HepG2 (cell line): ENCODE measurements around the gene TEKT5. TPM values are rescaled to one million over a fixed set of nuclear protein-coding genes. Genes with fewer than 3 reads are reported as not detected.

Experiments used
- ATF7 ChIP-seq, 2 experiments: fragments of 450-650 bp in 1 of 2; sonication (generic) in 1 of 2; formaldehyde crosslinking in 1 of 2; IDR thresholded peaks; 2 replicates each; pipeline versions ENCODE4 v1.4.0 to v1.6.1; 2016 to 2020; ENCODE audit warnings: antibody characterized with exemption in 1 of 2, mild to moderate bottlenecking in 1 of 2, missing genetic modification reagents in 1 of 2
- FOSL2 ChIP-seq: sonication (generic); formaldehyde crosslinking; IDR thresholded peaks from 2 replicates; pipeline ENCODE4 v1.4.0; 2020; ENCODE audit warnings: missing genetic modification reagents
- GTF3A ChIP-seq: sonication (generic); formaldehyde crosslinking; conservative IDR thresholded peaks from 2 replicates; pipeline ENCODE4 v1.4.0; 2020; ENCODE audit warnings: mild to moderate bottlenecking, missing genetic modification reagents
- HBP1 ChIP-seq: IDR thresholded peaks from 2 replicates; pipeline ENCODE4 v1.6.1; 2016; ENCODE audit warnings: low read depth, control low read depth
- KDM2A ChIP-seq: sonication (generic); formaldehyde crosslinking; IDR thresholded peaks from 2 replicates; pipeline ENCODE4 v1.4.0; 2020; ENCODE audit warnings: low read depth, missing genetic modification reagents, borderline replicate concordance
- STAT6 ChIP-seq: sonication (generic); formaldehyde crosslinking; IDR thresholded peaks from 2 replicates; pipeline ENCODE4 v1.4.0; 2020; ENCODE audit warnings: missing genetic modification reagents, mild to moderate bottlenecking, borderline replicate concordance
- YEATS2 ChIP-seq: sonication (generic); formaldehyde crosslinking; IDR thresholded peaks from 2 replicates; pipeline ENCODE4 v1.4.0; 2020; ENCODE audit warnings: missing genetic modification reagents, borderline replicate concordance
- ZFP62 ChIP-seq: sonication (generic); formaldehyde crosslinking; IDR thresholded peaks from 2 replicates; pipeline ENCODE4 v1.4.0; 2020; ENCODE audit warnings: missing genetic modification reagents
- ZNF550 ChIP-seq: sonication (generic); formaldehyde crosslinking; IDR thresholded peaks from 2 replicates; pipeline ENCODE4 v1.4.0; 2020; ENCODE audit warnings: mild to moderate bottlenecking, missing genetic modification reagents, borderline replicate concordance
- ZNF589 ChIP-seq: sonication (generic); formaldehyde crosslinking; conservative IDR thresholded peaks from 2 replicates; pipeline ENCODE4 v1.8.0; 2022; ENCODE audit warnings: mild to moderate bottlenecking, moderate library complexity, missing genetic modification reagents
- ZNF646 ChIP-seq: sonication (generic); formaldehyde crosslinking; IDR thresholded peaks from 2 replicates; pipeline ENCODE4 v1.9.0; 2021; ENCODE audit warnings: mild to moderate bottlenecking, missing genetic modification reagents
- polyA plus RNA-seq, 8 experiments: library from polyadenylated mRNA; depleted of rRNA in 3 of 8; stranded (reverse) in 7 of 8; unstranded in 1 of 8; fragments of >200 nt; fragmentation: Illumina TruSeq in 4 of 8; extraction: Trizol in 4 of 8; gene quantifications; 2 replicates each; pipeline versions ENCODE4 v1.2.1 to v1.2.3, GENCODE V29; 2011 to 2016; ENCODE audit warnings: low read depth in 4 of 8, missing spikeins in 1 of 8, mixed read lengths in 1 of 8; ENCODE audit not compliant: insufficient read depth in 1 of 8
- total RNA-seq, 5 experiments: library from RNA; depleted of rRNA; stranded (reverse); fragments of >200 nt; fragmentation: Illumina TruSeq; extraction: Trizol; gene quantifications; 2 replicates each; pipeline ENCODE4 v1.2.3, GENCODE V29; 2016; ENCODE audit warnings: low read depth in 1 of 5
- TF ChIP-seq, protein P1 (sequence below): sonication (generic); formaldehyde crosslinking; conservative IDR thresholded peaks from 2 replicates; pipeline ENCODE4 v1.8.0; 2022; ENCODE audit warnings: mild to moderate bottlenecking, moderate library complexity, missing genetic modification reagents

Gene TEKT5
- total and polyA plus RNA-seq, 2 of the 13 experiments (the other 11 are each of a cell fraction or from before 2014, with no cell fraction given), result 0.16 TPM; not detected in 1

- TF ChIP-seq, protein P1, sequence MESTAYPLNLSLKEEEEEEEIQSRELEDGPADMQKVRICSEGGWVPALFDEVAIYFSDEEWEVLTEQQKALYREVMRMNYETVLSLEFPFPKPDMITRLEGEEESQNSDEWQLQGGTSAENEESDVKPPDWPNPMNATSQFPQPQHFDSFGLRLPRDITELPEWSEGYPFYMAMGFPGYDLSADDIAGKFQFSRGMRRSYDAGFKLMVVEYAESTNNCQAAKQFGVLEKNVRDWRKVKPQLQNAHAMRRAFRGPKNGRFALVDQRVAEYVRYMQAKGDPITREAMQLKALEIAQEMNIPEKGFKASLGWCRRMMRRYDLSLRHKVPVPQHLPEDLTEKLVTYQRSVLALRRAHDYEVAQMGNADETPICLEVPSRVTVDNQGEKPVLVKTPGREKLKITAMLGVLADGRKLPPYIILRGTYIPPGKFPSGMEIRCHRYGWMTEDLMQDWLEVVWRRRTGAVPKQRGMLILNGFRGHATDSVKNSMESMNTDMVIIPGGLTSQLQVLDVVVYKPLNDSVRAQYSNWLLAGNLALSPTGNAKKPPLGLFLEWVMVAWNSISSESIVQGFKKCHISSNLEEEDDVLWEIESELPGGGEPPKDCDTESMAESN (CRISPR knock-in tag), result no peak
- 0 out of 2 replicates have a peak, but pooled peaks have one; percentile 27 for TF ChIP-seq ZNF550 (CRISPR knock-in tag)
- TF ChIP-seq GTF3A (CRISPR knock-in tag), result no peak
- no peak for TF ChIP-seq ZNF589 (CRISPR knock-in tag)
- TF ChIP-seq FOSL2, result 0 out of 2 replicates have a peak, but pooled peaks have one; percentile 13
- TF ChIP-seq ATF7 (IDR thresholded peaks at IDR 0.05), result no peak
- TF ChIP-seq ATF7 (CRISPR knock-in tag; IDR thresholded peaks at IDR 0.05), result no peak
- TF ChIP-seq HBP1 (CRISPR knock-in tag), result 0 out of 2 replicates have a peak, but pooled peaks have one; percentile 6
- no peak for TF ChIP-seq STAT6
- TF ChIP-seq KDM2A (CRISPR knock-in tag), result 0 out of 2 replicates have a peak, but pooled peaks have one; percentile 13
- TF ChIP-seq ZNF646 (CRISPR knock-in tag), result 0 out of 2 replicates have a peak, but pooled peaks have one; percentile 21
- TF ChIP-seq YEATS2 (CRISPR knock-in tag), result no peak
- TF ChIP-seq ZFP62 (CRISPR knock-in tag), result no peak
Measured at GRCh38 chr16:10622036-10622921, 72.5 kb downstream of the TEKT5 start (continued).
